Heart left ventricle (tissue), 13 donors: ENCODE results near the gene ZNRF2.

ENCODE experiments used
- POLR2A ChIP-seq, 2 donors: fragments of 450-650 bp; IDR thresholded peaks; one replicate each; pipeline ENCODE4 v1.6.1; 2017; ENCODE audit warnings: antibody characterized with exemption in 2 of 2, mild to moderate bottlenecking in 2 of 2, moderate library complexity in 2 of 2
- TF ChIP-seq, protein P1 (sequence below), 12 donors: fragments of 200-600 bp; sonication (generic) in 4 of 12; IDR thresholded peaks; one replicate each; pipeline versions ENCODE4 v1.5.0 to v1.8.0; 2018 to 2022; ENCODE audit warnings: antibody characterized with exemption in 12 of 12, mild to moderate bottlenecking in 5 of 12
- donor health status: ischemic (EF 13 %, LVEDD 7.1; RV severe dilation, severe dysfunction).
- donor health status: DM: no; HTN: yes; CAD: no.
- donor health status: DM: no; HTN: no; CAD: no.
- donor health status: ischemic (EF 25% LVEDD 6.9; RV normal size, moderate dysfunction).
- donor health status: ischemic (EF 25% LVEDD 5.7; RV mildly dilated, moderate dysfunction).
- donor health status: ischemic (EF 35%, LVEDD 5.7; RV mildly dilated, moderate dysfunction).
- donor health status: nonischemic (EF 11% LVEDD 7.7; RV severe dilation, severe dysfunction).
- donor health status: DM: yes; HTN: yes; CAD: no.
- donor health status: PGD.
- donor health status: ischemic (EF 29% LVEDD 5.4; RV normal size, mild dysfunction).
- donor health status: nonischemic (EF 23%, LVEDD 6.1; RV moderate dilation, normal function).

DNA sequence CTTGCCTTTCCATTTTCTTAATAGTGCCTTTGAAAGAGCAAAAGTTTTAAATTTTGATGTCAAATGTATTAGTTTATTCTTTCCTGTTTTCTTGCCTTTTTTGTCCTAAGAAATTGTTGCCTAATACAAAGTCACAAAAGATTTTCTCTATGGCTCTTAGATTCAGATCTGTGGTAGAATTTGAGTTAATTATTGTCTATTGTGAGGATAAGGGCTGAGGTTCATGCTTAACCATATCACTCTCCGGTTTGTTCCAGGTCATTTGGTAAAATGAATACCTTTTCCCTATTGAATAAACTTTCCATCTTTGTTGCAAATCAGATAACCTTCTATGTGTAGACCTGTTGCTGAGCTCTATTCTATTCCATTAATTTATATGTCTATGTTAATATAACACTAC is 98.2 kb downstream of the ZNRF2 start:
- no peak for TF ChIP-seq POLR2A (IDR thresholded peaks at IDR 0.05)
- TF ChIP-seq, protein P1, sequence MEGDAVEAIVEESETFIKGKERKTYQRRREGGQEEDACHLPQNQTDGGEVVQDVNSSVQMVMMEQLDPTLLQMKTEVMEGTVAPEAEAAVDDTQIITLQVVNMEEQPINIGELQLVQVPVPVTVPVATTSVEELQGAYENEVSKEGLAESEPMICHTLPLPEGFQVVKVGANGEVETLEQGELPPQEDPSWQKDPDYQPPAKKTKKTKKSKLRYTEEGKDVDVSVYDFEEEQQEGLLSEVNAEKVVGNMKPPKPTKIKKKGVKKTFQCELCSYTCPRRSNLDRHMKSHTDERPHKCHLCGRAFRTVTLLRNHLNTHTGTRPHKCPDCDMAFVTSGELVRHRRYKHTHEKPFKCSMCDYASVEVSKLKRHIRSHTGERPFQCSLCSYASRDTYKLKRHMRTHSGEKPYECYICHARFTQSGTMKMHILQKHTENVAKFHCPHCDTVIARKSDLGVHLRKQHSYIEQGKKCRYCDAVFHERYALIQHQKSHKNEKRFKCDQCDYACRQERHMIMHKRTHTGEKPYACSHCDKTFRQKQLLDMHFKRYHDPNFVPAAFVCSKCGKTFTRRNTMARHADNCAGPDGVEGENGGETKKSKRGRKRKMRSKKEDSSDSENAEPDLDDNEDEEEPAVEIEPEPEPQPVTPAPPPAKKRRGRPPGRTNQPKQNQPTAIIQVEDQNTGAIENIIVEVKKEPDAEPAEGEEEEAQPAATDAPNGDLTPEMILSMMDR (IDR thresholded peaks at IDR 0.05) = no peak
